Neural cell (in vitro differentiated cells): Measurements from ENCODE around the gene EXOC6B. TPM values are rescaled to one million over a fixed set of nuclear protein-coding genes. Genes with fewer than 3 reads are reported as not detected.

Experiments
- H2AFZ ChIP-seq: fragments of 200-600, 300-800 bp; sonication (generic), shearing (Covaris generic); 2 replicates; pipeline ENCODE4 v1.6.0; 2014; ENCODE audit warnings: low read depth, mild to moderate bottlenecking, antibody characterized with exemption, low read length, moderate library complexity
- H3F3A ChIP-seq: fragments of 200-600 bp; shearing (Covaris generic); 2 replicates; pipeline ENCODE4 v1.6.1; 2016; ENCODE audit warnings: mild to moderate bottlenecking, moderate library complexity, mixed read lengths, antibody characterized with exemption, low read length; ENCODE audit not compliant: insufficient read depth, poor library complexity, severe bottlenecking
- H3K27ac ChIP-seq: fragments of 200-600, 300-800 bp; sonication (generic), shearing (Covaris generic); 2 replicates; pipeline ENCODE4 v1.5.1; 2014; ENCODE audit warnings: mild to moderate bottlenecking, low read length, moderate library complexity
- H3K27me3 ChIP-seq: fragments of 300-800, 200-600 bp; sonication (generic), shearing (Covaris generic); 2 replicates; pipeline ENCODE4 v1.6.0; 2014; ENCODE audit warnings: mild to moderate bottlenecking, low read depth, low read length, moderate library complexity; ENCODE audit not compliant: insufficient read depth
- H3K36me3 ChIP-seq: fragments of 300-800, 200-600 bp; sonication (generic), shearing (Covaris generic); 2 replicates; pipeline ENCODE4 v1.5.1; 2014; ENCODE audit warnings: mild to moderate bottlenecking, antibody characterized with exemption, low read length, moderate library complexity; ENCODE audit not compliant: insufficient read depth
- H3K4me2 ChIP-seq: fragments of 300-800, 200-600 bp; sonication (generic), shearing (Covaris generic); 2 replicates; pipeline ENCODE4 v1.6.0; 2014; ENCODE audit warnings: mild to moderate bottlenecking, low read length
- H3K4me3 ChIP-seq: fragments of 300-800, 200-600 bp; sonication (generic), shearing (Covaris generic); 2 replicates; pipeline ENCODE4 v1.5.1; 2014; ENCODE audit warnings: mild to moderate bottlenecking, low read length, moderate library complexity
- H3K79me2 ChIP-seq: fragments of 200-600 bp; shearing (Covaris generic); replicated peaks from 2 replicates; pipeline ENCODE4 v1.6.0; 2014; ENCODE audit warnings: mild to moderate bottlenecking, low read length, moderate library complexity; ENCODE audit not compliant: insufficient read depth
- H3K9ac ChIP-seq: fragments of 300-800, 200-600 bp; sonication (generic), shearing (Covaris generic); 2 replicates; pipeline ENCODE4 v1.6.1; 2016; ENCODE audit warnings: mild to moderate bottlenecking, low read length, mixed read lengths
- H3K9me2 ChIP-seq: fragments of 200-600 bp; shearing (Covaris generic); 2 replicates; pipeline ENCODE4 v1.6.1; 2016; ENCODE audit warnings: mild to moderate bottlenecking, low read length, mixed read lengths; ENCODE audit not compliant: insufficient read depth
- H3K9me3 ChIP-seq: fragments of 200-600, 300-800 bp; sonication (generic), shearing (Covaris generic); 2 replicates; pipeline ENCODE4 v1.6.1; 2016; ENCODE audit warnings: mild to moderate bottlenecking, mixed run types, low read length, moderate library complexity, mixed read lengths
- H4K20me1 ChIP-seq: fragments of 200-600 bp; shearing (Covaris generic); 2 replicates; pipeline ENCODE4 v1.6.1; 2016; ENCODE audit warnings: mild to moderate bottlenecking, mixed run types; ENCODE audit not compliant: insufficient read depth
- EP300 ChIP-seq: fragments of 450-650 bp; conservative IDR thresholded peaks from 2 replicates; pipeline ENCODE4 v1.6.1; 2014; ENCODE audit warnings: antibody characterized with exemption, mild to moderate bottlenecking, moderate library complexity; ENCODE audit not compliant: poor library complexity, severe bottlenecking
- EZH2 ChIP-seq: fragments of 200-600, 300-800 bp; shearing (Covaris generic), sonication (generic); IDR thresholded peaks from 2 replicates; pipeline ENCODE4 v1.6.1; 2014; ENCODE audit warnings: antibody characterized with exemption, low read length, borderline replicate concordance, mild to moderate bottlenecking; ENCODE audit not compliant: insufficient read depth, poor library complexity, severe bottlenecking
- MXI1 ChIP-seq: fragments of 450-650 bp; conservative IDR thresholded peaks from 2 replicates; pipeline ENCODE4 v1.6.1; 2014; ENCODE audit warnings: antibody characterized with exemption, mild to moderate bottlenecking; ENCODE audit not compliant: poor library complexity, severe bottlenecking
- POLR2AphosphoS5 ChIP-seq: IDR thresholded peaks from 2 replicates; pipeline ENCODE4 v1.6.1; 2012
- RAD21 ChIP-seq: fragments of 450-650 bp; conservative IDR thresholded peaks from 2 replicates; pipeline ENCODE4 v1.6.1; 2014; ENCODE audit warnings: antibody characterized with exemption, mild to moderate bottlenecking, moderate library complexity
- SMC3 ChIP-seq: fragments of 450-650 bp; conservative IDR thresholded peaks from 2 replicates; pipeline ENCODE4 v1.6.1; 2014; ENCODE audit warnings: antibody characterized with exemption, mild to moderate bottlenecking, moderate library complexity; ENCODE audit not compliant: poor library complexity
- TAF1 ChIP-seq: IDR thresholded peaks from 2 replicates; pipeline ENCODE4 v1.6.1; 2012; ENCODE audit warnings: low read depth
- polyA plus RNA-seq: library from polyadenylated mRNA; depleted of rRNA; stranded (reverse); fragments of >200 nt; gene quantifications from 2 replicates; pipeline ENCODE4 v1.2.3, GENCODE V29; 2014
- TF ChIP-seq, protein P1 (sequence below): fragments of 450-650 bp; IDR thresholded peaks from 2 replicates; pipeline ENCODE4 v1.5.1; 2014; ENCODE audit warnings: antibody characterized with exemption, mild to moderate bottlenecking, moderate library complexity; ENCODE audit not compliant: poor library complexity, severe bottlenecking
- TF ChIP-seq, protein P2 (sequence below): IDR thresholded peaks from 2 replicates; pipeline ENCODE4 v1.6.1; 2012; ENCODE audit warnings: borderline replicate concordance

EXOC6B gene
- polyA plus RNA-seq, 1 donor from 2014 or later: 23.4 TPM

DNA sequence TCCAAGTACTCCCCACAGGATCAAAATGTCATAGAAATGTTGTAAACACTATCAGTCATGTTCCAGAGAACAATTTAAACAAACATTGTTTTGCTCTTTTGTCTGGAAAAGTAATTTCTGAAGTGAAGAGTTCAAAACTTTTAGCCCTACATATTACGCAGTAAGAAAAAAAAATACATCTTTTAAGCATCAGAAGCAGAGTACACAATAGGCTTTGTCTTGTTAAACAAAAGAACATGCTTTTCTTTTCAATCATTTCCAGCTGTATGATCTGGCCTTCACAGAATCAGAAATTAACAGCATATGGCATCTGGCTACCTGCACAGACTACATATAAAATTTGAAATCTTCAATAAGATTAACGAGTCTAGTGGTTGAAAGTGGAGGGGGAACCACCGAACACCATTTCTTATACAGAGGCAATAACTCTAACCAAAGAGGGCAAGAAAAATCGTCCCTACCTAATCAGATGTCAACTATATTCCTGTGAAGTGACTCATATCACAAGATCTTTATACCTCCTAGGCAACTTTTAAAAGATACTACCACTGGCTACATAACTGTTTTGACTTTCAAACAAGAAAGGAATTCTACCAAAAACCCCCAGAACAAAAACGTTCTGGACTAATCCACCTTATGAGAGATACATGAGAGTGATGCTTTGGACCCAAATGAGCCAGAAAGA is 149.3 kb downstream of the EXOC6B start:
- H3K9me2 ChIP-seq: no peaks in the 10 kb centered on the region
- H4K20me1 ChIP-seq: no peaks in the 10 kb centered on the region
- no peak overlapping the region for H3K27ac ChIP-seq
- no peaks in the 10 kb centered on the region for H3K27me3 ChIP-seq
- H2AFZ ChIP-seq: no peak overlapping the region
- no peak overlapping the region for H3K4me2 ChIP-seq
- no peaks in the 10 kb centered on the region for H3K79me2 ChIP-seq
- no peak overlapping the region for H3K9ac ChIP-seq
- TF ChIP-seq POLR2AphosphoS5 (no peak), TAF1 (no peak), SMC3 (no peak), EP300 (no peak), RAD21 (no peak), MXI1 (no peak), EZH2 (no peak)
- TF ChIP-seq, protein P1, sequence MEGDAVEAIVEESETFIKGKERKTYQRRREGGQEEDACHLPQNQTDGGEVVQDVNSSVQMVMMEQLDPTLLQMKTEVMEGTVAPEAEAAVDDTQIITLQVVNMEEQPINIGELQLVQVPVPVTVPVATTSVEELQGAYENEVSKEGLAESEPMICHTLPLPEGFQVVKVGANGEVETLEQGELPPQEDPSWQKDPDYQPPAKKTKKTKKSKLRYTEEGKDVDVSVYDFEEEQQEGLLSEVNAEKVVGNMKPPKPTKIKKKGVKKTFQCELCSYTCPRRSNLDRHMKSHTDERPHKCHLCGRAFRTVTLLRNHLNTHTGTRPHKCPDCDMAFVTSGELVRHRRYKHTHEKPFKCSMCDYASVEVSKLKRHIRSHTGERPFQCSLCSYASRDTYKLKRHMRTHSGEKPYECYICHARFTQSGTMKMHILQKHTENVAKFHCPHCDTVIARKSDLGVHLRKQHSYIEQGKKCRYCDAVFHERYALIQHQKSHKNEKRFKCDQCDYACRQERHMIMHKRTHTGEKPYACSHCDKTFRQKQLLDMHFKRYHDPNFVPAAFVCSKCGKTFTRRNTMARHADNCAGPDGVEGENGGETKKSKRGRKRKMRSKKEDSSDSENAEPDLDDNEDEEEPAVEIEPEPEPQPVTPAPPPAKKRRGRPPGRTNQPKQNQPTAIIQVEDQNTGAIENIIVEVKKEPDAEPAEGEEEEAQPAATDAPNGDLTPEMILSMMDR: no peak
- TF ChIP-seq, protein P2, sequence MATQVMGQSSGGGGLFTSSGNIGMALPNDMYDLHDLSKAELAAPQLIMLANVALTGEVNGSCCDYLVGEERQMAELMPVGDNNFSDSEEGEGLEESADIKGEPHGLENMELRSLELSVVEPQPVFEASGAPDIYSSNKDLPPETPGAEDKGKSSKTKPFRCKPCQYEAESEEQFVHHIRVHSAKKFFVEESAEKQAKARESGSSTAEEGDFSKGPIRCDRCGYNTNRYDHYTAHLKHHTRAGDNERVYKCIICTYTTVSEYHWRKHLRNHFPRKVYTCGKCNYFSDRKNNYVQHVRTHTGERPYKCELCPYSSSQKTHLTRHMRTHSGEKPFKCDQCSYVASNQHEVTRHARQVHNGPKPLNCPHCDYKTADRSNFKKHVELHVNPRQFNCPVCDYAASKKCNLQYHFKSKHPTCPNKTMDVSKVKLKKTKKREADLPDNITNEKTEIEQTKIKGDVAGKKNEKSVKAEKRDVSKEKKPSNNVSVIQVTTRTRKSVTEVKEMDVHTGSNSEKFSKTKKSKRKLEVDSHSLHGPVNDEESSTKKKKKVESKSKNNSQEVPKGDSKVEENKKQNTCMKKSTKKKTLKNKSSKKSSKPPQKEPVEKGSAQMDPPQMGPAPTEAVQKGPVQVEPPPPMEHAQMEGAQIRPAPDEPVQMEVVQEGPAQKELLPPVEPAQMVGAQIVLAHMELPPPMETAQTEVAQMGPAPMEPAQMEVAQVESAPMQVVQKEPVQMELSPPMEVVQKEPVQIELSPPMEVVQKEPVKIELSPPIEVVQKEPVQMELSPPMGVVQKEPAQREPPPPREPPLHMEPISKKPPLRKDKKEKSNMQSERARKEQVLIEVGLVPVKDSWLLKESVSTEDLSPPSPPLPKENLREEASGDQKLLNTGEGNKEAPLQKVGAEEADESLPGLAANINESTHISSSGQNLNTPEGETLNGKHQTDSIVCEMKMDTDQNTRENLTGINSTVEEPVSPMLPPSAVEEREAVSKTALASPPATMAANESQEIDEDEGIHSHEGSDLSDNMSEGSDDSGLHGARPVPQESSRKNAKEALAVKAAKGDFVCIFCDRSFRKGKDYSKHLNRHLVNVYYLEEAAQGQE: no peak
- H3K36me3 ChIP-seq: no peaks in the 10 kb centered on the region
- no peak overlapping the region for H3K4me3 ChIP-seq
- H3F3A ChIP-seq: no peaks in the 10 kb centered on the region
- no peaks in the 10 kb centered on the region for H3K9me3 ChIP-seq

DNA sequence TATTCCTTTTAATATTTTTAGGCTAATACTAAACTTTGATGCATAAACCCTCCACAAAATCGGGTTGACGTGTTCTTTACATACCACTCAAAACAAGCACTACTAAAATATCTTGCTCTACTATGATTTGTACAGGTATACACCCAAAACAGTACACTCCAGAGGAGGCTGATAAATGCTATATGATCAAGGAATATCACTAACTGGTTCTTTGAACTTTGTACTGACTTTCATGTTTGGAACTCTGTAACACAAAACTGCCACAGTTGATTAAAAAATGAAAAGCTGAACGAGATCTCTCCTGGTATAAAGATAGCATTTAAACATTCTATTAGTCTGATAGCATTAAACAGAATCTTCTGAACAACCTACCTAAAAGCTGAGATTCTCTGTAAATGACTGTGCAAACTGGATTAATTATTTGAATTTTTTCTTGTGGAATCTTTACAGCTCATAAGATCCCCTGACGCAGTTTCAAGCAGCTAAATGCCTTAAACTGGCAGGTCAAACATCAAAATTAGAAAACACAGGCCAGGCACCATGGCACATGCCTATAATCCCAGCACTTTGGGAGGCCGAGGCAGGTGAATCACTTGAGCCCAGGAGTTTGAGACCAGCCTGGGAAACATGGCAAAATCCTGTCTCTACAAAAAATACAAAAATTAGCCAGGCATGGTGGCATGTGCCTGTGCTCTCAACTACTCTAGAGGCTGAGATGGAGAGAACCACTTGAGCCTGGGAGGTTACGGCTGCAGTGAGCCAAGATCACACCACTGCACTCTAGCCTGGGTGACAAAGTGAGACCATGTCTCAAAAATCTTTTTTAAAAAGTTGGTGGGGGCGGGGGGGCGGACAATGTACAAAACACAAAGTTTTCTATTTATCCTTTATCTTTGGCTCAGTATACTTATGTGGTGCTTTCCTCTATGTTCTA is 150.6 kb downstream of the EXOC6B start:
- Histone ChIP-seq H3K9me2 (no peaks in the 10 kb centered on the region), H3K27me3 (no peaks in the 10 kb centered on the region), H3K4me3 (no peak overlapping the region), H3K27ac (no peak overlapping the region), H2AFZ (no peak overlapping the region), H3K9me3 (no peaks in the 10 kb centered on the region), H4K20me1 (no peaks in the 10 kb centered on the region), H3K79me2 (no peaks in the 10 kb centered on the region), H3K36me3 (no peaks in the 10 kb centered on the region), H3K9ac (no peak overlapping the region), H3F3A (no peaks in the 10 kb centered on the region), H3K4me2 (no peak overlapping the region)
- no peak for TF ChIP-seq MXI1
- TF ChIP-seq EZH2: no peak
- TF ChIP-seq SMC3: no peak
- no peak for TF ChIP-seq POLR2AphosphoS5
- TF ChIP-seq, protein P1: no peak
- TF ChIP-seq EP300: no peak
- TF ChIP-seq, protein P2: no peak
- TF ChIP-seq RAD21: no peak
- TF ChIP-seq TAF1: no peak
